OCI-M2 (cell line): Measurements from ENCODE around the gene COPS7A.
"Not testable (repeated sequence)": the region's sequence is repeated elsewhere in the genome, so short reads cannot be mapped to it uniquely, and the experiment has no call there.

Source experiments
- DNase-seq: peaks from one replicate; lab custom pipeline; 2025; ENCODE audit not compliant: unreplicated experiment; lab: John Stamatoyannopoulos, UW

COPS7A gene

GRCh38 chr12:6701078-6701768 lies 22.6 kb upstream of the COPS7A start:
- DNase-seq: no peak

DNA sequence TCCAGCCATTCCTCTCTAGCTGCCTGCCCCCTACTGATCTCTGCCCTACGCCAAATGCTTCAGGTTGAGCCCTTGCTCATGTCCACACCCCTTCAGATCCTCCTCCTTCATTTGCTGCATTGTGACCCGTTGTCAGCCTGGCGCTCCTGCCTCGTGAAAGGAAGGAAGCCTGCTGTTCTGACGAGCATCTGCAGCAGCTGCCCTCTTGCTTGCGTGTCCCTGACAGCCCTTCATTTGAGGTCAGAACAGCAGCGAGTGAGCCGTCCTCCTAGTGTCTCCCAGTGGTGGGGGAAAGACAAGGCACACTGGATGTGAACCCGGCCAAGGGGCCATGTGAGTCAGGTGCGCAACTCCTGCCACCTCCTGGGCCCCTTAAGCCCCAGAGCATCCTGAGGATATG lies 20.2 kb upstream of the COPS7A start:
- DNase-seq: no peak

DNA sequence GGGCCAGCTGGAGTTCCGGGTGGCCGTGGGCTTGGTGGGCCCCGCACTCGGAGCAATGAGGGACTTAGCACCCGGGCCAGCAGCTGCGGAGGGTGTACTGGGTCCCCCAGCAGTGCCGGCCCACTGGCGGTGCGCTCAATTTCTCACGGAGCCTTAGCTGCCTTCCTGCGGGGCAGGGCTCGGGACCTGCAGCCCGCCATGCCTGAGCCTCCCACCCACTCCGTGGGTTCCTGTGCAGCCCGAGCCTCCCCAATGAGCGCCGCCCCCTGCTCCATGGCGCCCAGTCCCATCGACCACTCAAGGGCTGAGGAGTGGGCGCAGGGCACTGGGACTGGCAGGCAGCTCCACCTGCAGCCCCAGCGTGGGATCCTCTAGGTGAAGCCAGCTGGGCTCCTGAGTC lies 15.5 kb upstream of the COPS7A start:
- DNase-seq: not testable (repeated sequence)

DNA sequence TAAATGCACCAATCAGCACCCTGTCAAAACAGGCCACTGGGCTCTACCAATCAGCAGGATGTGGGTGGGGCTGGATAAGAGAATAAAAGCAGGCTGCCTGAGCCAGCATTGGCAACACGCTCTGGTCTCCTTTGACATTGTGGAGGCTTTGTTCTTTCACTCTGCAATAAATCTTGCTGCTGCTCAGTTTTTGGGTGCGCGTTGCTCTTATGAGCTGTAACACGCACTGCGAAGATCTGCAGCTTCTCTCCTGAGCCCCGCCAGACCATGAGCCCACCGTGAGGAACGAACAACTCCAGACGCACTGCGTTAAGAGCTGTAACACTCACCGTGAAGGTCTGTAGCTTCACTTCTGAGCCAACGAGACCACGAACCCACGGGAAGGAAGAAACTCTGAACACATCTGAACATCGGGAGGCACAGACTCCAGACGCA lies 14.9 kb upstream of the COPS7A start:
- no peak for DNase-seq

GRCh38 chr12:6716031-6716873 lies 7.6 kb upstream of the COPS7A start:
- not testable (repeated sequence) for DNase-seq

GRCh38 chr12:6716874-6717437 lies 6.9 kb upstream of the COPS7A start:
- DNase-seq: no peak

GRCh38 chr12:6722863-6723262 lies 983 bp upstream of the COPS7A start:
- no peak for DNase-seq

DNA sequence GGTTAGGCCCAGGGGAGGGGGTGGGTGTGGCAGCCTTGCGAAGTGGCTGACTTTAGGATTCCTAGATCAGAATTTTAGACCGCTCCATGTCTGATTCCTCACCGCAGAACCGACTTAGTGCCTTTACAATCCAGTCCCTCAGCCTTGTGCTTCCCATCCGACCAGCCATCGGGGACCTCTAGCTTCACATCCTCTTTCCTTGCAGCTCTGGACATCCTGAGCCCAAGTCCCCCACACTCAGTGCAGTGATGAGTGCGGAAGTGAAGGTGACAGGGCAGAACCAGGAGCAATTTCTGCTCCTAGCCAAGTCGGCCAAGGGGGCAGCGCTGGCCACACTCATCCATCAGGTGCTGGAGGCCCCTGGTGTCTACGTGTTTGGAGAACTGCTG lies 557 bp downstream of the COPS7A start:
- DNase-seq: no peak

- DNase-seq: no peak
Measured at GRCh38 chr12:6725350-6725749, 1.5 kb downstream of the COPS7A start.

- DNase-seq: no peak
Measured at GRCh38 chr12:6729186-6729585, 5.3 kb downstream of the COPS7A start.

DNA sequence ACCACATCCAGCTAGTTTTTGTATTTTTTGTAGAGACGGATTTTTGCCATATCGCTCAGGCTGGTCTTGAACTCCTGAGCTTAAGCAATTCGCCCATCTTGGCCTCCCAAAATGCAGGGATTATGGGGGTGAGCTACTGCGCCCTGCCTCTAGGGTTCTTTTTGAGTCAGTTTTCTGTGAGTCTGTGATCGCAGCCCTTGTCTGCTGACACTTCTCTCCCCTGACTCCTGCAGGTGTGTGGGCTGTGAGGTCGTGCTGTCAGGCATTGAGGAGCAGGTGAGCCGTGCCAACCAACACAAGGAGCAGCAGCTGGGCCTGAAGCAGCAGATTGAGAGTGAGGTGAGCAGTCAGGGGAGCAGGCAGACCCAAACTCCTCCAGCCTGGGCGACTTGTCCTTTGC lies 6.3 kb downstream of the COPS7A start:
- no peak for DNase-seq

DNA sequence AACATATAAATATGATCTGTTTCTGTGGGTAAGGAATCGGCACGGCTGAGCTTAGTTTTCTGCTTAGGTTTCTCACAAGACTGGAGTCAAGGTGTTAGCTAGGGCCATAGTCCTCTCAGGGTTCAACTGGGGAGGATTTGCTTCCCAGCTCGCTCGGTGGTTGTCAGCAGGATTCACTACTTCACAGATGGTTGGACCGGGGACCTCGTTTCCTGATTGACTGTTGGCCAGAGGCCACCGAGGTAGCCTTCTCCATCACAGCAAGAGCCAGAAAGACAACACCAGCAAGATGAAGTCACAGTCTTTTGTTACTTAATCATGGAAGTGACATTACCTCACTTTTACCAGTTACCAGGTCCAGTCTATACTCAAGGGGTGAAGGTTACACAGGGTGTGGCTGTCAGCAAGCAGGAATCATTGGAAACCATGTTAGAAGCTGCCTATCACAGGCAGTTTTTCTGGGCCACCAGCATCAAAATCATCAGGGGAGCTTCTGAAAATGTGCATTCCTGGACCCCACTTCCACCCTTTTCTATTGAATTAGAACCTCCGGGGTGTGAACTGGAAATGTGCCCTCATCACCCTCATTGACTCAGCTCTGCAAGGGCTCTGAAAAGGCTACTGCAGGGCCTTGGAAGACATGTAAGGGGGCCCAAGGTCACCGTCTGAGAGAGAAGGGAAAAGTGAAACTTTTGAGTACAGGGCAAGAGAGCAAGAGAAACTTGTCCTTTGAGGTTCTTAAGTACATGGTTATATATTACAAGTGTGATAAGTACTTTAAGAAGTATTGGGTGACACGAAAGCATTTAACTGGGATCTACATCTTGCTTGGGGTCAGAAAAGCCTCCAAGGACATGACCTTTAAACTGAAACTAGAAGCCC lies 10.9 kb downstream of the COPS7A start:
- DNase-seq: no peak

DNA sequence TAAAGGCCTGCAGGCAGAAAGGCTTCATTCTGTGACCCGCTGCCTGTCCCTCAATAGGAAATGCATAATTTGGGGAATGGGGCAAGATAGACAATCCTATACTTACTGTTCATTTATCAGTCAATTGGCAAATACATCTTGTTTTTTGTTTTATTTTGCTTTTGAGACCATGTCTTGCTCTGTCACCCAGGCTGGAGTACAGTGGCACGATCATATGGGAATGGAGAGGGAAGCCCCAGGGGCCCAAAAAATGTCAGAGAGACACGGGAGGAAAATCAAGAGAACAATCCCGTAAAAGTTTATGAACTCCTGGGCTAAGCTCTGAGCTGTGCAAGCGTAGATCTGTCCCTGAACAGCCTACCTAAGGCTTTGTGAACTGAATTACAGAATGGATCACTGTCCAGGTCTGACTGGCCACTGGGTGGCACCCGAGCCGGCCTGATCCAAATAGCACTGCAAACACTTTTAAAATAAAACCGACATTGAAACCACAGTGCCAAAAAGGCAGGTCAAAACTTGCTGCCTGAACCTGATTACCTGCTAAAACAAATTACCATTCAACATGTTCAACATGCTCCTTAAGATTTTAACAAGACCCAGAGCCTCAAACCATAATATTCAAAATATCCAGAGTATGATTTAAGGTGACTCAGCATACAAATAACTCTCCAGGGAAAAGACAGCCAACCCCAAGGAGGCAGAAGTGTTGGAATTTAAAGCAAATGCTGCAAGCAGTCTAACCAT lies 11.8 kb downstream of the COPS7A start:
- DNase-seq: no peak

- no peak for DNase-seq
Measured at GRCh38 chr12:6736754-6737153, 12.9 kb downstream of the COPS7A start.

DNA sequence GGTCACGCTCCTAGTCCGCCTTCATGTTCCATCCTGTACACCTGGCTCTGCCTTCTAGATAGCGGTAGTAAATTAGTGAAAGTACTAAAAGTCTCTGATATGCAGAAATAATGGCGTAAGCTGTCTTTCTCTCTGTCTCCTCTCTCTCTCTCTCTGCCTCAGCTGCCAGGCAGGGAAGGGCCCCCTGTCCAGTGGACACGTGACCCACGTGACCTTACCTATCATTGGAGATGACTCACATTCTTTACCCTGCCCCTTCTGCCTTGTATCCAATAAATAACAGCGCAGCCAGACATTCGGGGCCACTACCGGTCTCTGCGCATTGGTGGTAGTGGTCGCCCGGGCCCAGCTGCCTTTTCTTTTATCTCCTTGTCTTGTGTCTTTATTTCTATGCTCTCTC lies 18.2 kb downstream of the COPS7A start:
- DNase-seq: not testable (repeated sequence)

DNA sequence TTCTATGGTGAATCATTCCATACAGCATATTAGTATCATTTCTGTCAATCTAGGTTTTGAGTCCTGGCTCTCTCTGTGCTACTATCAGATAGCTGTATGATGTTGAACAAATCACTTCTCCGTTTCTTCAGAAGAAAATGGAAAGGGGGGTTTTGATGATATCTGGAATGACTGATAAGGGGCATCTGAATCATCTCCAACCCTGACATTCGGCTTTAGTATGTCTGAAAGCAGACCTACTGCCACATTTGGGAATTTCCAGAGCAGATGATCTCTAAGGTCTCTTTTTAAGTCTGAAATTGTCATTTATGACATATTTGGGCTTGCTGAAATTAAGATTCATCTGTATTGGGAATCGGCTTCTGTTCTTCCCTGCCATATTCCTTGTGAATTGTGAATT lies 19.0 kb downstream of the COPS7A start:
- DNase-seq: no peak

DNA sequence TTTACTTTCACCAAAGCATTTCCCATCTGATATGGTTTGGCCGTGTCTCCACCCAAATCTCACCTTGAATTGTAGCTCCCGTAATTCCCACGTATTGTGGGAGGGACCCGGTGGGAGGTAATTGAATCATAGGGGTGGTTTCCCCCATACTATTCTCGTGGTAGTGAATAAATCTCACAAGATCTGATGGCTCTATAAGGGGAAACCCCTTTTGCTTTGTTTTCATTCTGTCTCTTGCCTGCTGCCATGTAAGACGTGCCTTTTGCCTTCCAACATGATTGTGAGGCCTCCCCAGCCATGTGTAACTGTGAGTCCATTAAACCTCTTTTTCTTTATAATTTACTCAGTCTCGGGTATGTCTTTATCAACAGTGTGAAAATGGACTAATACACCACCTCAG lies 19.5 kb downstream of the COPS7A start:
- not testable (repeated sequence) for DNase-seq

DNA sequence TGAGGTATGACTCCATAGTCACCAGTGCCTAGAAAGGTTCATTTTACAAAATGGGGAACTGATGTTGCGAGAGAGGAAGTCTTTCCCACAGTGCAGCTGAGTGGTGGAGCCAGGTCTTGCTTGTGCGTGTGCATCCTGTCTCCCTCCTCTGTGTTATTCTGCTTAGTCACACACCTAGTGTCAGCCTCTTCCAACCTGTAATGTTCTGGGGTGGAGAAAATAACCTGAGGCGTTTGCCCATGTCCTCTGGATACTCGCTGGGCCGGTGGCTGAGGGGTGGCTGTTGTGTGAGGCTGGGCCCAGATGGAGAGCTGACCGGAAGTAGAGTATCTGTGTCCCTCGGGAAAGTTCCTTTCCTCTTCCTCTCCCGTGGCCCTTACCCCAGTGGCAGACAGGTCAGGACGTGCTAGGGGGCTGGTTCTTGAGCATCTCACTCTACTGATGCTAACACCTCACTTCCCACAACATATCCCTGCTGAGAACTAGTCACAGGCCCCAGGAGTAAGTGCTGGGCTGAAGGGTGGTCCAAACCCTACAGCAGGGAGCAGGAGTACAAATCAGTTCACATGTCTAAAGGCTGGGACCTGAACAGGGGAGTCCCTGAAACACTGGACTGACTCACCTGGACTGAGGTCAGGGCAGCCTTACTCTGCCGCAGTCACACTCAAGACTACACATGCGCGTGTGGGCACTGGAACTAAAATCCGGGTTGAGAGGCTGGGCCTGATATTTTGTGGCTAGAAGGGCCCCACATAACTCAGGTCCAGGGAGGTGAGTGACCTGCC lies 22.1 kb downstream of the COPS7A start:
- no peak for DNase-seq

- no peak for DNase-seq
Measured at GRCh38 chr12:6747216-6747615, 23.4 kb downstream of the COPS7A start.

DNA sequence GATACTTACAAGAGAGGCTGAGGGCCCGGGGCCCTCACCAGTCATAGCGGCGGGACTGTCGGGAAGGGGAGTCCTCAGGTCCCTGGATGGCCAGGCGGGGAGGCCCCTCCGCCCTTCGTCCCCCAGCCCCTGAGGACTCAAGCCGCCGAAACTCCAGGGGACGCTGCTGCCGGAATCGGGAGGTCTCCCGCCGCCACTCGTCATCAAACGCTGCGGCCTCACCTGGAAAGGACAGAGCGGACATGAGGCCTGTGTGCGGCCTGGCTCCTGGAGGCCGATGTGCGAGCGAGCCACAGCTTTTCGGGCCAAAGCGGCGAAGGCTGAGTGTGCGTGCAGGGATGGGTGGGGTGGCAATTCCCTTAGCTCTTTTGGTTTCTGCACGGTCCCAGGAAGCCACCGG lies 24.9 kb downstream of the COPS7A start:
- DNase-seq: no peak
